Inflammatory macrophage (primary cell): ENCODE measurements around the gene OMA1.

ENCODE experiments used
- DNase-seq, 2 donors: peaks; one replicate each; pipeline ENCODE4 v3.0.0-alpha.2; 2020 to 2022

Gene OMA1

GRCh38 chr1:58457023-58457635 lies 89.4 kb downstream of the OMA1 start:
- no peak for DNase-seq

DNA sequence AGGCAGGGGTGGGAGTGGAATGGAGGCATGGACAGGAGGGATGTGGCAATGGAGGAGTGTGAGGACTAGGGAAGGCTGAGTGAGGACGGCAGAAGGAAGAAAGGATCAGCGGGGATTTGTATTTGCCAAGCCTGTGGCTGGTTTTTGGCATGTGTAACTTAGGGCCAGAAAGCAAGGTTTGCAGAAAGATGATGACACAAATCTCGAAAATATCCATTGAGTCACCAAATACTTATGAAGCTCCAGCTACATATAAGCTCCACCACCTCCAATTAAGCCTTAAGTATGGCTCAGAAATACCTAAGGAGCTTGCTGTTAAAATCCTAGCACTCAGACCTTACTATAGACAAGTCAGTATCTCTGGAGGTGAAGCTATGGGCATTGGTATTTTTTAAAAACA lies 90.1 kb downstream of the OMA1 start:
- DNase-seq, result no peak

DNA sequence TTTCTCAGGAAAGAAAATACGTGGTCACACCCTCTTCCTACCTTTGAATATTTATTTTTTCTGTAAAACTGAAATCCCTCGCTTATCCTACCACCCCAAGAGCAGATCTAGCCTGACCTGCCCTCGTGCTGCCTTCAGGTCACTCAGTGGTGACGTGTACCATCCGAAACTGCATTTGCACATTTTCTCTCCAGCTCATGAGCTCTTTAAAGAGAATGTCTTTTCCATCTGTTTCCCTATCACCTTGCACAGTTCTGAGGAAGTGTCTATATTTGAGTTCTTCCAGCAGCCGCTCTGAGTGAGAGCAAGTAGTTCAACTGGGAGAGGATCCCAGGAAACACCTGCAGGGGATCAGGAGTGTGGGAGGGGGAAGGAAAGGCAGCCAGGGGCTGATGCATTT lies 91.7 kb downstream of the OMA1 start:
- DNase-seq, result no peak

DNA sequence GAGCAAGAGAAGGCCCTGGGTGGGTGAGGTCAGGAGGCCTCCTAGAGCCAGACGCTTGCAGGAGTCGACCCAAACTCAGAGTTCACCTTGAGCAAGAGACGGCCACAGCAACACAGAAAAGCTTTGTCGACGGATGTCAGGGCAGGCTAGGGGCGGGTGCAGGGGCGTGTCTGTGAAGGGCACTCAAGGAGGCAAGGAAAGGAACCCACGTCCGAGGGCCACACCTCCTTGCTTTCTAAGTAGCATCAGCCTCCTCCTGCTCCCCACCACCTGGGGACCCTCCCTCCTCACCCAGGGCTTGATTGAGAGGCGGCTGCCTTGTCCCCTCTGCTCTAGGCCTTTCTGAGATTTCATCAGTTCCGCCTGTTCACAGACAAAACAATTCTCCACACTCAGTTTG lies 92.1 kb downstream of the OMA1 start:
- no peak for DNase-seq

- no peak for DNase-seq
Observed at GRCh38 chr1:58451560-58452191, 94.8 kb downstream of the OMA1 start.

DNA sequence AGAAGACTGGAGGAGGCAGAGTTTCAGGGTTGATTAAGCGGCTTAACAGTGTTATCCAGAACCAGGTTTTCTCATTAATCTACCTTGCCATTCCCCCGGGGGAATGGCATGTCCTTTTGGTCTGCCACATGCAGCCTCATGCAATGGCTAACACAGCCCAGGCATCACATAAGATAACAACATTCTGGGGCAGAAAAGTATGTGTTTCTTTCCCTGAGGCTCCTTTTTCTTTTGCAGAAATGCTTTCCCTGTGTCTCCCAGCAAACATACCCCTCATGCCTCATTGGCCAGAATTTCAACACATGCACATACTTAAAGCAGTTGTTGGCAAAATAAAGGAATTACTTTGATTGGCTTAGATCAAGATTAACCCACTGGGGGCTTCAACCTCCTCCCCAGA lies 98.6 kb downstream of the OMA1 start:
- DNase-seq, result no peak

GRCh38 chr1:58447042-58447441 lies 99.5 kb downstream of the OMA1 start:
- no peak for DNase-seq

- DNase-seq, result no peak
Observed at GRCh38 chr1:58446368-58446767, 100.2 kb downstream of the OMA1 start.

DNA sequence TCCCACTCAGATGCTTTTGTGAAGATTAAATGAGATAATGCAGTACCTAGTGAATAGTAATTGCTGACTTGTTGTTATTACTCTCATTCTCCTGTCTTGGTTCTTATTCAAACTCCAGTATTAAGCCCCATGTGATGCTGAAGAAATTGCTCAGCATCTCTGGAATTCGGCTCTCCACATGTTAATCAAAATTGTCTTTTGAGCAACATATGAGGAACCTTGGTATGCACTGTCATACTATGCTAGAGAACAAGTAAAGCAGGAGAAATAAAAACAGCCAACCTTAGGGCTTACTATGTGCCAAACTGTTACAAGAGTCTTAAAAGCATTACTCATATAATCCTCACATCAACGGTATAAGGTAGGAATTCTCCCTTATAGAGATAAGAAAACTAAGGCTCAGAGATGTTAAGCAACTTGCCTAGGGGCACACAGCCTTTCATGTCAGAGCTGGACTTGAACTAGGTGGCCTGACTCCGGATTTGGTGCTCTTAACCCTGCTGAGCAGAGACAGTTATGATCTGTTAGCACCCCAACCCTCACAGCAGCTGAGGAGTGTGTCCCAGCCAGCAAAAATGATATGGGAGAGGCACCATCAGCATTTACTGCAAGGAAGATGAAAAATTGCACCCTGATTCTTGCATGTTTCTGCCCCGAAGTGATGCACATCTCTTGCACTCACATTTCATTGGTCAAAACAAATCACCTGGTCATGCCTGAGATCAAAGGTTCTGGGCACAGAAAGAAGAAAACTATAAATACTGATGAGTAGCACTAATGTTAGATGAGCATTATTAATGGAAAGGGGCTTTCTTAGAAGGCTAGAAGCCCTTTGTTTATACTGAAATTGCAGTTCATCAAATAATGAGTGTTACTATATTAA lies 102.3 kb downstream of the OMA1 start:
- no peak for DNase-seq

DNA sequence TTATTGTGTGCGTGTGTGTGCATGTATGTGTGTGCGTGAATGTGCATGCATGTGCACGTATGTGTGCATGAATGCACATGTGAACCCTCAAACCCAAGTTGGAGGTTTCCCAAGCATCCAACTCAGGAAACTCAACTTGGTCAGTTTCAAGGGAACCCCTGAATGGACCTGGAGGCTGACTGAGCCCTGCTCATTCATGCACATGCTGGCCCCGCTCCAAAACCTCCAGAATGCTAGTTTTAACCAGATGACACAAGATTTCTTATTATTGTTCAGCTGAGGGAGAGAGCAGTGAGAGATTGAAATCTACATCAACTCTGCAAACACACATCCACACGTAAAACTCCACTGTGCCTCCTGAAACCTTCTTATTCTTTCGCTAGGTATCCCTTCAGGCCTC lies 104.4 kb downstream of the OMA1 start:
- no peak for DNase-seq

DNA sequence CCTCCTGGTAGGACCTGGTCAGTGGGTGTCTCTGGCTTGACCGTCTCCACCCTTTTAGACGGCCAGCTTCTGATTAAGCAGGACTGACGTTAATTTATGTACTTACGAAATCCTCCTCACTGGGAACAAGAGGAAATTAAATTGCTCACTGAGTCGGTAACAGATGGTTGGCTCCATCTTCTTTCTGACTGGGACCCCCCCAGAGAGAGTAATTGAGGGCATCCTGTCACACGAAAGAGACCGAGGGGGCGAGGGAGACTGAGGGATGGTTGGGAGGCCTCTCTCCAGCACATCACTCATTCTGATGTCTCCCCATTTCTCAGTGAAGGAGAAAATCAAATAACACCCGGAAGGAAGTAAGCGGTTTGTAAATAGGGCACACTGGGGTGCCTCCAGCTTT lies 104.8 kb downstream of the OMA1 start:
- no peak for DNase-seq

- no peak for DNase-seq
Observed at GRCh38 chr1:58440696-58441095, 105.8 kb downstream of the OMA1 start.

GRCh38 chr1:58439946-58440345 lies 106.6 kb downstream of the OMA1 start:
- no peak for DNase-seq

- no peak for DNase-seq
Observed at GRCh38 chr1:58438468-58438867, 108.1 kb downstream of the OMA1 start.

- no peak for DNase-seq
Observed at GRCh38 chr1:58437623-58438022, 108.9 kb downstream of the OMA1 start.

GRCh38 chr1:58436615-58437297 lies 109.8 kb downstream of the OMA1 start:
- DNase-seq, result peak; percentile 23 to 26

- peak in 1 of 2 donors; percentile 45 for DNase-seq
Observed at GRCh38 chr1:58435376-58435775, 111.2 kb downstream of the OMA1 start.

- peak; percentile 56 to 61 for DNase-seq
Observed at GRCh38 chr1:58434607-58435006, 111.9 kb downstream of the OMA1 start.

GRCh38 chr1:58434181-58434580 lies 112.3 kb downstream of the OMA1 start:
- DNase-seq, result no peak

- peak in 1 of 2 donors; percentile 2 for DNase-seq
Observed at GRCh38 chr1:58432851-58433668, 113.5 kb downstream of the OMA1 start.

DNA sequence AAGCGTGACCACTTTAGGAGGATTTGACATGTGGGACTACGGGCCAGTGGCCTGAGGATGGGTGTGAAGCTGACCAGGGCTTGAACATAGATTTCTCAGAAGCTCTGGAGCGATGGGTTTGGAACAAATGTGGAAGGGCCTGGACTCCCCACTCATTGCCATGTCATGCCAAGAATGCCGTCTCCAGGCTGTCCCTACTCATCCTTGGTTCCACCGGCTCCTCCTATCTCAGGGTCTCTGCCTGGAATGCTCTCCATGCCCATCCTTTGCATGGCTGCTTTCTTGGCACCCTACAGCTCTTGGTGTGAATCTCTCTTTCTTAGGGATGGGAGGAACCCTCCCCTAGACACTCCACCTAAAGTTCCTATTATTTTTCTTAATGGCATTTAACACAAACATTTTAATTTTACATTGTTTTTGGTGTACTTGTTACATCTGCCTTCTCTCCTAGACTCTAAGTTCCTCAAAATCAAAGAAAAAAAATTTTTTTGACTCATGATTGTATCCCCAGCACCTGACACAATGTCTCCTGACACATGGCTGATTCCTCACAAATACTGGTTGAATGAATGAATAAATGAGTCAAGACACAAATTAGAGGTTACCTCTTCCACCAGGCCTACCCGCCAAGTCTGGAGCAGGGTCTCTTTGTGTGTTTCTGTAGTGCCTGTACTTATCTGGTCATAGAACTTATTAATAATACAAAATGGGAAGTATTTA lies 114.5 kb downstream of the OMA1 start:
- peak; percentile 24 to 40 for DNase-seq
